ENCODE measurements around the gene CDKN2B-AS1. TPM values are rescaled to one million over a fixed set of nuclear protein-coding genes. Genes with fewer than 3 reads are reported as not detected.

Gene CDKN2B-AS1
- total RNA-seq, 1 donor from 2014 or later: 3.5 TPM

GRCh38 chr9:22117511-22118384 lies 123.2 kb downstream of the CDKN2B-AS1 start:
- H3K36me3 Mint-ChIP-seq (ENCODE audit: low read depth): peaks cover 7% of the 10 kb centered on the region
- no peak for TF ChIP-seq CTCF (IDR thresholded peaks at IDR 0.05)
- H3K27ac Mint-ChIP-seq (ENCODE audit: unreplicated experiment): peak overlapping the region; percentile 95
- H3K9me3 Mint-ChIP-seq (ENCODE audit: low read depth): peaks cover 15% of the 10 kb centered on the region
- peaks cover 63% of the 10 kb centered on the region for H3K4me1 Mint-ChIP-seq (ENCODE audit: low read depth)
- peak overlapping the region; percentile 47 for H3K4me3 Mint-ChIP-seq (ENCODE audit: unreplicated experiment)
- no peaks in the 10 kb centered on the region for H3K27me3 Mint-ChIP-seq (ENCODE audit: low read depth)
- no peak for DNase-seq (ENCODE audit: low spot score)

DNA sequence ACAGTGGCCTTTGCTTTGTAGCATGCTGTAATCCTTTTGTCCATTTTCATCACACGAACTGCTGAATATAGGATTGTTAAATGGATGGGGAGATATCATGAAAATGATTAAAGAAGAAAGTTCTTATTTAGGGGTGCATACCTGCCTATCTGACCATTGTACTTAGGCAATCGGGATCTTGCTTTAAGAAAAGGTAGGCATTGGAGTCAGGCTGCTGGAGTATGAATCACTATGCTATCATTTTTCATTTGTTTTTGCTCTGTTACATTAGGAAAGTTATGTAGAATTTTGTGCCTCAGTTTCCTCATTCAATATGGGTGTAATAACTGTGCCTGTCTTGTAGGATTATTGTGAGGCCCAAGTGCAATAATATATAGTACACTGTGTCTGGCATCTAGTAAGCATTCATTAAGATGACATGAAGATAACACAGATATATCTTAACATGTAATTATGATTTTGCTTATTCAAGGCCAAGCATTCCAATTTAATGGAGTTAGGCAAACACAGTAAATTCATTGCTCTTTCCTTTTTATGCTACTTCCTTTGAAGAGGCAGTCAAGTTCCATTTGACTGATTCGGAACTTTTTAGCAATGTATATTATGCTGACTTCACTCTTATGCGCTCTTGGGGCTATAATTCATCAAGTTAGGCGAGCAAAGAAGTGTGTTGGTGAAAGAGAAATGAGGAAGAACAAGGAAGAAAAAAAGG lies 124.4 kb downstream of the CDKN2B-AS1 start:
- peaks cover 13% of the 10 kb centered on the region for H3K36me3 Mint-ChIP-seq (ENCODE audit: low read depth)
- H3K27ac Mint-ChIP-seq (ENCODE audit: unreplicated experiment): no peak overlapping the region
- peaks cover 54% of the 10 kb centered on the region for H3K4me1 Mint-ChIP-seq (ENCODE audit: low read depth)
- no peak for DNase-seq (ENCODE audit: low spot score)
- no peak for TF ChIP-seq CTCF (IDR thresholded peaks at IDR 0.05)
- peaks cover 24% of the 10 kb centered on the region for H3K9me3 Mint-ChIP-seq (ENCODE audit: low read depth)
- H3K27me3 Mint-ChIP-seq (ENCODE audit: low read depth): no peaks in the 10 kb centered on the region
- no peak overlapping the region for H3K4me3 Mint-ChIP-seq (ENCODE audit: unreplicated experiment)

- Mint-ChIP-seq H3K9me3 (ENCODE audit: low read depth) (peaks cover 24% of the 10 kb centered on the region), H3K36me3 (ENCODE audit: low read depth) (peaks cover 13% of the 10 kb centered on the region), H3K4me1 (ENCODE audit: low read depth) (peaks cover 53% of the 10 kb centered on the region), H3K27ac (ENCODE audit: unreplicated experiment) (no peak overlapping the region), H3K4me3 (ENCODE audit: unreplicated experiment) (no peak overlapping the region), H3K27me3 (ENCODE audit: low read depth) (no peaks in the 10 kb centered on the region)
- DNase-seq (ENCODE audit: low spot score): no peak
- peak; percentile 78 for TF ChIP-seq CTCF (IDR thresholded peaks at IDR 0.05)
Observed at GRCh38 chr9:22119522-22120158, 125.0 kb downstream of the CDKN2B-AS1 start.

DNA sequence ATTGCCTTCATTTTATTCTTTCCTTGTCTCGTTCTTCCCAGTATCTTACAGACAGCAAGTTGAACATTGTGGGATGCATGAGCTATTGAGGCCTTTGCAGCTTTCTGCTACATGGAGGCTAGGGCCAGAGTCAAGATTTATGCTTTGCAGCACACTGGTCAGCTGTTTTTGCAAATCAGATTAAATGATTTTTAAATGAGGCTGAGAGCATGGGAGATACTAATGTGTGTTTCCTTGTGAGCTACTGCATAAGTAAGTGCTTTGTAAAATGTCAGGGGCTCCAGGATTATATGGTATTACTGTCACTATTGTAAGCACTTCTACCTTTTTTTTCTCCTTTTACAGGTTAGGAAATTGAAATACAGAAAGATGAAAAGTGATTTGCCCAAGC lies 125.6 kb downstream of the CDKN2B-AS1 start:
- Mint-ChIP-seq H3K4me1 (ENCODE audit: low read depth) (peaks cover 52% of the 10 kb centered on the region), H3K4me3 (ENCODE audit: unreplicated experiment) (no peak overlapping the region), H3K27ac (ENCODE audit: unreplicated experiment) (no peak overlapping the region), H3K36me3 (ENCODE audit: low read depth) (peaks cover 13% of the 10 kb centered on the region), H3K9me3 (ENCODE audit: low read depth) (peaks cover 20% of the 10 kb centered on the region), H3K27me3 (ENCODE audit: low read depth) (no peaks in the 10 kb centered on the region)
- no peak for TF ChIP-seq CTCF (IDR thresholded peaks at IDR 0.05)
- no peak for DNase-seq (ENCODE audit: low spot score)

GRCh38 chr9:22120595-22120994 lies 126.0 kb downstream of the CDKN2B-AS1 start:
- H3K4me1 Mint-ChIP-seq (ENCODE audit: low read depth): peaks cover 47% of the 10 kb centered on the region
- no peak overlapping the region for H3K4me3 Mint-ChIP-seq (ENCODE audit: unreplicated experiment)
- no peak overlapping the region for H3K27ac Mint-ChIP-seq (ENCODE audit: unreplicated experiment)
- no peak for DNase-seq (ENCODE audit: low spot score)
- no peak for TF ChIP-seq CTCF (IDR thresholded peaks at IDR 0.05)
- H3K27me3 Mint-ChIP-seq (ENCODE audit: low read depth): no peaks in the 10 kb centered on the region
- H3K36me3 Mint-ChIP-seq (ENCODE audit: low read depth): peaks cover 13% of the 10 kb centered on the region
- peaks cover 19% of the 10 kb centered on the region for H3K9me3 Mint-ChIP-seq (ENCODE audit: low read depth)

Measured in chondrocyte (in vitro differentiated cells).